Ectodermal cell (in vitro differentiated cells): ENCODE data around the gene CDH4.

Experiments
- H3K27ac ChIP-seq: 2 replicates; pipeline ENCODE4 v1.7.0; 2013; ENCODE audit warnings: mild to moderate bottlenecking, low read depth, low read length; ENCODE audit not compliant: insufficient read depth, poor library complexity, severe bottlenecking
- H3K27me3 ChIP-seq: 2 replicates; pipeline ENCODE4 v1.7.0; 2013; ENCODE audit warnings: mild to moderate bottlenecking, low read length; ENCODE audit not compliant: insufficient read depth, control insufficient read depth, poor library complexity, severe bottlenecking
- H3K36me3 ChIP-seq: one replicate; pipeline ENCODE4 v1.7.0; 2013; ENCODE audit warnings: low read length; ENCODE audit not compliant: control insufficient read depth, insufficient read depth
- H3K4me1 ChIP-seq: one replicate; pipeline ENCODE4 v1.7.0; 2013; ENCODE audit warnings: low read length; ENCODE audit not compliant: control insufficient read depth, insufficient read depth
- H3K4me3 ChIP-seq: 2 replicates; pipeline ENCODE4 v1.7.0; 2013; ENCODE audit warnings: low read depth, low read length, control low read depth; ENCODE audit not compliant: insufficient read depth
- H3K9me3 ChIP-seq: 2 replicates; pipeline ENCODE4 v1.7.0; 2013; ENCODE audit warnings: mild to moderate bottlenecking, low read length, moderate library complexity; ENCODE audit not compliant: control insufficient read depth
- WGBS, 2 experiments: methylation state at CpG; one replicate each; pipeline ENCODE4 v1.1.7; 2013; ENCODE audit warnings: missing lambda C conversion rate in 2 of 2; 5-methylcytosine and 5-hydroxymethylcytosine counted together

CDH4 gene

GRCh38 chr20:61353261-61354000 is 101.4 kb downstream of the CDH4 start:
- Histone ChIP-seq H3K27ac (no peak overlapping the region), H3K9me3 (no peaks in the 10 kb centered on the region), H3K36me3 (no peaks in the 10 kb centered on the region), H3K27me3 (peaks cover 4% of the 10 kb centered on the region), H3K4me1 (peaks cover 12% of the 10 kb centered on the region), H3K4me3 (no peak overlapping the region)
- 85% methylated on average over 12 of the region's 12 CpGs for WGBS, 2 experiments

DNA sequence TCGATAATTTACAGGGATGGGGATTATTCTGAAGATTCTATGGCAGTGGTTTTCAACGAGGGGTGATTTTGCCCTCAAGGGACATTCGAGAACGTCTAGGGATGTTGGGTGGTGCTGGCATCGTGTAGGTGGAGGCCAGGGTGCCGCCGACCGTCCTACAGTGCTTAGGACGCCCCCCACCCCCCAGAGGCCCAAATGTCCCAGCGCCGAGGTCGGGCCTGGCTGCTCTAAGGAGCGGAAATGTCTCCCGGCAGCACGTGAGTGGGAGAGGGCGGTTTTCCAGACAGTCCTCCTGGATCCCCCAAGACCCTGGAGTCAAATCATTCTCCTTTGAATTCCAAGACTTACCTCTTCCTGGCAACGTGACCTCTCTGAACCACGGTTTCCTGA is 101.9 kb downstream of the CDH4 start:
- Histone ChIP-seq H3K27ac (no peak overlapping the region), H3K4me1 (peaks cover 12% of the 10 kb centered on the region), H3K36me3 (no peaks in the 10 kb centered on the region), H3K4me3 (no peak overlapping the region), H3K9me3 (no peaks in the 10 kb centered on the region), H3K27me3 (peaks cover 4% of the 10 kb centered on the region)
- 87 to 88% methylated on average over 18 of the region's 18 CpGs for WGBS, 2 experiments

DNA sequence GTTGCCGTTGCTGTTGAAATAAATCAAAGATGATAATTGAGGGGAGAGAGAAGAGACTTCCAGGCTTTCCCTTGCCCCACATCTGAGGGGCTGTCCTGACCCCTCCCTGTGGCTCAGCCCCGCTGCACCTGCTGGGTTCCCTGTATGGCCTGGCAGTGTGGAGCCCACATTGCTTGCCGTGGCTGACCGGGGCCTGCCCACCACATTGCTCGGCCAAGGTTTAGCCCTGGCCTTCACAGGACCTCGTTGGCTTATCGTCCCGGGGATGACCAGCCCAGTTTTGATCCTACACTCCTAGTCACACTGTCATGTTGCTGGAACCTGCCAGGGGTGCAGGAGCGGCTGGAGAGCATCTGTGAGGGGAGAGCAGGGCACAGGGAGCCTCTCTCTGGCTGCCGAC is 102.4 kb downstream of the CDH4 start:
- H3K36me3 ChIP-seq, result no peaks in the 10 kb centered on the region
- H3K27me3 ChIP-seq, result peaks cover 4% of the 10 kb centered on the region
- peaks cover 12% of the 10 kb centered on the region for H3K4me1 ChIP-seq
- no peaks in the 10 kb centered on the region for H3K9me3 ChIP-seq
- WGBS, 2 experiments, result 87 to 89% methylated on average over 10 of the region's 10 CpGs
- H3K4me3 ChIP-seq, result no peak overlapping the region
- H3K27ac ChIP-seq, result no peak overlapping the region

- 93 to 95% methylated on average over 12 of the region's 12 CpGs for WGBS, 2 experiments
- Histone ChIP-seq H3K36me3 (no peaks in the 10 kb centered on the region), H3K9me3 (no peaks in the 10 kb centered on the region), H3K4me1 (peaks cover 12% of the 10 kb centered on the region), H3K27ac (no peak overlapping the region), H3K4me3 (no peak overlapping the region), H3K27me3 (peaks cover 4% of the 10 kb centered on the region)
These were observed 102.9 kb downstream of the CDH4 start for GRCh38 chr20:61354901-61355495.

GRCh38 chr20:61355585-61355984 is 103.5 kb downstream of the CDH4 start:
- H3K4me1 ChIP-seq, result peaks cover 12% of the 10 kb centered on the region
- H3K4me3 ChIP-seq, result no peak overlapping the region
- H3K27me3 ChIP-seq, result peaks cover 4% of the 10 kb centered on the region
- WGBS, 2 experiments, result 96 to 97% methylated on average over 5 of the region's 5 CpGs
- H3K36me3 ChIP-seq, result no peaks in the 10 kb centered on the region
- no peaks in the 10 kb centered on the region for H3K9me3 ChIP-seq
- H3K27ac ChIP-seq, result no peak overlapping the region

GRCh38 chr20:61356196-61356595 is 104.1 kb downstream of the CDH4 start:
- Histone ChIP-seq H3K9me3 (no peaks in the 10 kb centered on the region), H3K4me1 (peaks cover 12% of the 10 kb centered on the region), H3K27me3 (peaks cover 4% of the 10 kb centered on the region), H3K27ac (no peak overlapping the region), H3K4me3 (no peak overlapping the region), H3K36me3 (no peaks in the 10 kb centered on the region)
- 87 to 89% methylated on average over 7 of the region's 7 CpGs for WGBS, 2 experiments

DNA sequence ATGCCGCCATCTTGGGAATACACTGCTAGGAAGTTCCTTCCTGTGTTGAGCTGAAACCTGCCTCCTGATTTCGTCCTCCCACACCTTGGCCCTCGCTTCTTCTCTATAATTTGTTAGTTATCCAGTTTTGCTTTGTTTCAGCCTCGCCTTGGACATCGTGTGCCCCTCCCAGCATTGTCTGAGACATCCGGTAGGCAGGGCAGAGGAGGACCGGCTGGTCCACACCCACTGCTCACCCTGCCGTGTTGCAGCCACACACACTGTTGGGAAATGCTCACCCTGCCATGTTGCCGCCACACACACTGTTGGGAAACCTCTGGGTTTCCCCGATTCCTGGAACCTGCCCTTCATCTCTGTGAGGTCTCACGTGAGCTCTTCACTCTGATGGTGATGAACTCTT is 105.1 kb downstream of the CDH4 start:
- H3K4me1 ChIP-seq, result peaks cover 12% of the 10 kb centered on the region
- H3K27me3 ChIP-seq, result peaks cover 4% of the 10 kb centered on the region
- WGBS, 2 experiments, result 94 to 95% methylated on average over 11 of the region's 11 CpGs
- no peak overlapping the region for H3K27ac ChIP-seq
- no peaks in the 10 kb centered on the region for H3K9me3 ChIP-seq
- H3K36me3 ChIP-seq, result no peaks in the 10 kb centered on the region
- no peak overlapping the region for H3K4me3 ChIP-seq

GRCh38 chr20:61359254-61359653 is 107.2 kb downstream of the CDH4 start:
- no peaks in the 10 kb centered on the region for H3K9me3 ChIP-seq
- H3K27me3 ChIP-seq, result no peaks in the 10 kb centered on the region
- no peak overlapping the region for H3K4me3 ChIP-seq
- no peaks in the 10 kb centered on the region for H3K36me3 ChIP-seq
- no peaks in the 10 kb centered on the region for H3K4me1 ChIP-seq
- 91% methylated on average over 17 of the region's 17 CpGs for WGBS, 2 experiments
- H3K27ac ChIP-seq, result no peak overlapping the region

- WGBS, 2 experiments, result 94% methylated on average over 9 of the region's 9 CpGs
- H3K27ac ChIP-seq, result no peak overlapping the region
- no peaks in the 10 kb centered on the region for H3K36me3 ChIP-seq
- H3K27me3 ChIP-seq, result no peaks in the 10 kb centered on the region
- no peaks in the 10 kb centered on the region for H3K9me3 ChIP-seq
- no peak overlapping the region for H3K4me3 ChIP-seq
- H3K4me1 ChIP-seq, result no peaks in the 10 kb centered on the region
These were observed 108.2 kb downstream of the CDH4 start for GRCh38 chr20:61360296-61360695.

DNA sequence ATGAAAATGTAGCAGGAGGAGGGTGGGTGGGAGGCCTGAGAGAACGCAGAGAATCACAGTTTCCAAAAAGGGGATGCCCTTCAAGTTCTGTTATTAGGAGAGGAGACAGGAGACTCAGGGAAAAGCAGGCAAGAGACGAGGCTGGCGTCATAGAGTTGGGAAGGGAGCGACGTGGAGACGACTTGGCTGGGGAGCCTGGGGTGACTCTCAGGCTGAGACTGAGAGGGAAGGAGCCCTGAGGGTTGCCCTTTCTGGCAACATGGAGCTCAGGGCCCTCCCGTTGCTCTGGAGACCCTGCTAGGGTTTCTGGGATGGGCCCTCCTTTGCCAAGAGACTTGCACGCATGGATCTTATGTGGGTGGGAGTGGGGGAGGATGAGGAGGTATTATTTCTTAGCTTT is 108.9 kb downstream of the CDH4 start:
- no peaks in the 10 kb centered on the region for H3K9me3 ChIP-seq
- 92 to 94% methylated on average over 8 of the region's 8 CpGs for WGBS, 2 experiments
- H3K27me3 ChIP-seq, result no peaks in the 10 kb centered on the region
- no peak overlapping the region for H3K27ac ChIP-seq
- no peak overlapping the region for H3K4me3 ChIP-seq
- H3K4me1 ChIP-seq, result no peaks in the 10 kb centered on the region
- H3K36me3 ChIP-seq, result no peaks in the 10 kb centered on the region
